H9 (cell line): Measurements from ENCODE around the gene MTNR1A. TPM values are rescaled to one million over a fixed set of nuclear protein-coding genes. Genes with fewer than 3 reads are reported as not detected.

ENCODE experiments used
- DNase-seq: peaks from one replicate; pipeline ENCODE4 v3.0.0-alpha.2; 2017
- H2AFZ ChIP-seq: one replicate; pipeline ENCODE4 v1.6.1; 2013; ENCODE audit warnings: mild to moderate bottlenecking, low read length, control low read depth, moderate library complexity
- H2AK5ac ChIP-seq: 2 replicates; pipeline ENCODE4 v1.6.1; 2013; ENCODE audit warnings: low read length, control low read depth, mixed read lengths; ENCODE audit not compliant: insufficient read length
- H2BK120ac ChIP-seq: one replicate; pipeline ENCODE4 v1.6.1; 2013; ENCODE audit warnings: low read depth, mild to moderate bottlenecking, low read length, control low read depth, inconsistent platforms; ENCODE audit not compliant: poor library complexity, severe bottlenecking
- H2BK12ac ChIP-seq: 2 replicates; pipeline ENCODE4 v1.6.1; 2013; ENCODE audit warnings: low read length, control low read depth, mixed read lengths, low read depth; ENCODE audit not compliant: insufficient read length
- H2BK15ac ChIP-seq: 2 replicates; pipeline ENCODE4 v1.6.1; 2013; ENCODE audit warnings: low read depth, low read length, control low read depth
- H2BK20ac ChIP-seq: one replicate; pipeline ENCODE4 v1.6.1; 2013; ENCODE audit warnings: low read depth, mild to moderate bottlenecking, low read length, control low read depth, inconsistent platforms; ENCODE audit not compliant: poor library complexity, severe bottlenecking
- H2BK5ac ChIP-seq: 2 replicates; pipeline ENCODE4 v1.6.1; 2013; ENCODE audit warnings: low read length, control low read depth, mixed read lengths; ENCODE audit not compliant: insufficient read length
- H3K14ac ChIP-seq: 2 replicates; pipeline ENCODE4 v1.6.1; 2013; ENCODE audit warnings: low read length, control low read depth; ENCODE audit not compliant: insufficient read depth
- H3K18ac ChIP-seq: 2 replicates; pipeline ENCODE4 v1.6.1; 2013; ENCODE audit warnings: low read depth, mild to moderate bottlenecking, mixed read lengths, low read length, control low read depth; ENCODE audit not compliant: insufficient read length
- H3K23ac ChIP-seq: 2 replicates; pipeline ENCODE4 v1.6.1; 2013; ENCODE audit warnings: low read length, control low read depth, mixed read lengths, low read depth; ENCODE audit not compliant: insufficient read length
- H3K23me2 ChIP-seq: 2 replicates; pipeline ENCODE4 v1.6.1; 2013; ENCODE audit warnings: low read depth, mild to moderate bottlenecking, mixed read lengths, low read length, control low read depth; ENCODE audit not compliant: insufficient read length, poor library complexity, severe bottlenecking
- H3K27ac ChIP-seq: 2 replicates; pipeline ENCODE4 v1.5.1; 2013; ENCODE audit warnings: low read length, control low read depth, mixed read lengths, low read depth; ENCODE audit not compliant: insufficient read length
- H3K27me3 ChIP-seq: 2 replicates; pipeline ENCODE4 v1.6.1; 2013; ENCODE audit warnings: low read length, control low read depth, inconsistent platforms; ENCODE audit not compliant: insufficient read depth
- H3K4ac ChIP-seq: 2 replicates; pipeline ENCODE4 v1.6.1; 2013; ENCODE audit warnings: low read depth, mild to moderate bottlenecking, control low read depth, inconsistent platforms, low read length, moderate library complexity
- H3K4me1 ChIP-seq: 2 replicates; pipeline ENCODE4 v1.6.1; 2013; ENCODE audit warnings: low read length, control low read depth, inconsistent platforms; ENCODE audit not compliant: insufficient read depth
- H3K4me2 ChIP-seq: 2 replicates; pipeline ENCODE4 v1.6.1; 2013; ENCODE audit warnings: low read length, control low read depth, mixed read lengths; ENCODE audit not compliant: insufficient read length, insufficient read depth
- H3K56ac ChIP-seq: 2 replicates; pipeline ENCODE4 v1.6.1; 2013; ENCODE audit warnings: low read depth, mild to moderate bottlenecking, mixed read lengths, low read length, control low read depth; ENCODE audit not compliant: insufficient read length
- H3K79me1 ChIP-seq: 2 replicates; pipeline ENCODE4 v1.6.1; 2013; ENCODE audit warnings: low read depth, mild to moderate bottlenecking, moderate library complexity, low read length, control low read depth, inconsistent platforms; ENCODE audit not compliant: insufficient read depth, poor library complexity, severe bottlenecking
- H3K79me2 ChIP-seq: 2 replicates; pipeline ENCODE4 v1.6.1; 2013; ENCODE audit warnings: low read length, control low read depth, inconsistent platforms; ENCODE audit not compliant: insufficient read depth
- H3K9ac ChIP-seq: 2 replicates; pipeline ENCODE4 v1.6.1; 2013; ENCODE audit warnings: low read length, control low read depth, mixed read lengths; ENCODE audit not compliant: insufficient read length; ENCODE audit errors: extremely low read depth
- H3K9me3 ChIP-seq: one replicate; pipeline ENCODE4 v1.6.1; 2013; ENCODE audit warnings: low read depth, low read length, inconsistent platforms; ENCODE audit not compliant: control insufficient read depth
- H3T11ph ChIP-seq: one replicate; pipeline ENCODE4 v1.6.1; 2013; ENCODE audit warnings: mild to moderate bottlenecking, low read length, control low read depth, inconsistent platforms
- H4K20me1 ChIP-seq: one replicate; pipeline ENCODE4 v1.6.1; 2013; ENCODE audit not compliant: control insufficient read depth, insufficient read length, insufficient read depth
- H4K5ac ChIP-seq: 2 replicates; pipeline ENCODE4 v1.6.1; 2013; ENCODE audit warnings: low read depth, mild to moderate bottlenecking, mixed read lengths, low read length, control low read depth; ENCODE audit not compliant: insufficient read length
- H4K8ac ChIP-seq: replicated peaks from 2 replicates; pipeline ENCODE4 v1.6.1; 2013; ENCODE audit warnings: low read length, control low read depth, mixed read lengths, low read depth; ENCODE audit not compliant: insufficient read length
- H4K91ac ChIP-seq: 2 replicates; pipeline ENCODE4 v1.6.1; 2013; ENCODE audit warnings: low read depth, mild to moderate bottlenecking, moderate library complexity, mixed read lengths, low read length, control low read depth; ENCODE audit not compliant: insufficient read length
- H3K27ac Mint-ChIP-seq, 3 experiments: 2 replicates in 2 of 3; 3 replicates in 1 of 3; pipeline ENCODE4 v1.8.0; 2020 to 2021; ENCODE audit warnings: mixed read lengths in 3 of 3, mild to moderate bottlenecking in 1 of 3, moderate library complexity in 1 of 3
- H3K27me3 Mint-ChIP-seq: 2 replicates; pipeline ENCODE4 v1.8.0; 2021; ENCODE audit warnings: low read depth, mild to moderate bottlenecking, moderate library complexity, mixed read lengths
- H3K36me3 Mint-ChIP-seq, 3 experiments: 2 replicates in 2 of 3; 3 replicates in 1 of 3; pipeline ENCODE4 v1.8.0; 2020 to 2021; ENCODE audit warnings: low read depth in 3 of 3, mixed read lengths in 3 of 3; ENCODE audit not compliant: insufficient read depth in 1 of 3
- H3K4me1 Mint-ChIP-seq, 2 experiments: 2 replicates each; pipeline ENCODE4 v1.8.0; 2020; ENCODE audit warnings: mixed read lengths in 2 of 2
- H3K4me3 Mint-ChIP-seq, 2 experiments: 2 replicates in 1 of 2; 3 replicates in 1 of 2; pipeline ENCODE4 v1.8.0; 2020 to 2021; ENCODE audit warnings: mild to moderate bottlenecking in 2 of 2, mixed read lengths in 2 of 2, moderate library complexity in 1 of 2
- H3K9me3 Mint-ChIP-seq, 2 experiments: 2 replicates in 1 of 2; 3 replicates in 1 of 2; pipeline ENCODE4 v1.8.0; 2020; ENCODE audit warnings: mild to moderate bottlenecking in 2 of 2, mixed read lengths in 2 of 2, moderate library complexity in 1 of 2
- CTCF ChIP-seq: fragments of 200-600 bp; sonication (generic); conservative IDR thresholded peaks from 3 replicates; pipeline ENCODE4 v1.8.0; 2021; ENCODE audit warnings: antibody characterized with exemption, mild to moderate bottlenecking
- WGBS: extraction: QIAGEN DNeasy Blood & Tissue Kit; methylation state at CpG from one replicate; pipeline ENCODE4 v1.1.7; 2013; ENCODE audit warnings: missing lambda C conversion rate, low lambda C conversion rate, mixed read lengths; ENCODE audit not compliant: insufficient read length; ENCODE audit errors: extremely low coverage; 5-methylcytosine and 5-hydroxymethylcytosine counted together
- total RNA-seq: library from RNA; stranded (reverse); gene quantifications from 2 replicates; pipeline ENCODE4 v1.2.1, GENCODE V29; 2021

The MTNR1A gene
- total RNA-seq, 1 experiment from 2014 or later, result 0.57 TPM

- H3K27me3 ChIP-seq, result no peaks in the 10 kb centered on the region
- H3K79me2 ChIP-seq, result no peaks in the 10 kb centered on the region
- no peak overlapping the region for H4K5ac ChIP-seq
- no peak overlapping the region for H4K8ac ChIP-seq
- H3K14ac ChIP-seq, result no peak overlapping the region
- no peak overlapping the region for H3K4ac ChIP-seq
- no peaks in the 10 kb centered on the region for H3K27me3 Mint-ChIP-seq
- H3K27ac Mint-ChIP-seq, result no peak overlapping the region
- no peak overlapping the region for H3K56ac ChIP-seq
- DNase-seq, result no peak
- no peak overlapping the region for H2BK15ac ChIP-seq
- no peak overlapping the region for H2BK120ac ChIP-seq
- no peaks in the 10 kb centered on the region for H3K23me2 ChIP-seq
- no peak overlapping the region for H3K4me3 Mint-ChIP-seq
- H4K91ac ChIP-seq, result no peak overlapping the region
- no peak overlapping the region for H3K23ac ChIP-seq
- H3K18ac ChIP-seq, result no peak overlapping the region
- no peak overlapping the region for H2AFZ ChIP-seq
- H2AK5ac ChIP-seq, result no peak overlapping the region
- no peak overlapping the region for H2BK12ac ChIP-seq
- no peak overlapping the region for H3T11ph ChIP-seq
- no CpG with 5 or more reads among the region's 13 CpGs for WGBS
- H3K4me1 Mint-ChIP-seq, result peaks cover 5 to 9% of the 10 kb centered on the region in 2 experiments
- no peak overlapping the region for H2BK5ac ChIP-seq
- H3K9me3 ChIP-seq, result no peaks in the 10 kb centered on the region
- TF ChIP-seq CTCF, result no peak
- no peaks in the 10 kb centered on the region for H3K79me1 ChIP-seq
- H3K9me3 Mint-ChIP-seq, result no peaks in the 10 kb centered on the region
- no peak overlapping the region for H3K9ac ChIP-seq
- H3K27ac ChIP-seq, result no peak overlapping the region
- H2BK20ac ChIP-seq, result no peak overlapping the region
- H3K36me3 Mint-ChIP-seq, result peaks cover 36 to 73% (median 72%) of the 10 kb centered on the region in 3 experiments
- no peak overlapping the region for H3K4me2 ChIP-seq
- no peaks in the 10 kb centered on the region for H4K20me1 ChIP-seq
- no peaks in the 10 kb centered on the region for H3K4me1 ChIP-seq
Observed at GRCh38 chr4:186592966-186593586, 37.7 kb upstream of the MTNR1A start.
